GM19025 (cell line): Measurements from ENCODE around the gene TM4SF20.

Experiments used
- ATAC-seq: cut with Tn5 transposase; IDR thresholded peaks from one replicate; pipeline ENCODE4 v1.9.1; 2021; ENCODE audit warnings: mild to moderate bottlenecking, low read depth, moderate library complexity; ENCODE audit not compliant: unreplicated experiment

TM4SF20 gene, protein sequence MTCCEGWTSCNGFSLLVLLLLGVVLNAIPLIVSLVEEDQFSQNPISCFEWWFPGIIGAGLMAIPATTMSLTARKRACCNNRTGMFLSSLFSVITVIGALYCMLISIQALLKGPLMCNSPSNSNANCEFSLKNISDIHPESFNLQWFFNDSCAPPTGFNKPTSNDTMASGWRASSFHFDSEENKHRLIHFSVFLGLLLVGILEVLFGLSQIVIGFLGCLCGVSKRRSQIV

DNA sequence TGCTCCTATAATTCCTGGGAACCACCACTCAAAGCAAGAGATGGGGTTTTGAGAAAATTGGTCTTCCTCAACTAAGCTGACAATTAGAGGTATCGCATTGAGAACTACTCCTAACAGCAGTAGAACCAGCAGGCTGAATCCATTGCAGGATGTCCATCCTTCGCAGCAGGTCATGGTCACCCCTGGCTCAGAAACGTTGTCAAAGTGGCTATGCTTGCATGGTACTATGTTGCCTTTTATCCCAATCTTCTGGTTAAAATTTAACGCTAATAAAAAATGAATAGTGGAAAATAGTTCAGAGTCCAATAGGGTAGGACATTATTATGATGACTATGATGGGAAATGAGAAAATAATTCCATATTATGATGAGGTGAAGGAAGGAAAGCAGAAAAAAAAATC is at the start of gene TM4SF20:
TM4SF20 (minus strand) TSS at position 212 of the 400 bp plus-strand sequence; CDS start at position 174, 38 bp downstream.
- no peak for ATAC-seq

DNA sequence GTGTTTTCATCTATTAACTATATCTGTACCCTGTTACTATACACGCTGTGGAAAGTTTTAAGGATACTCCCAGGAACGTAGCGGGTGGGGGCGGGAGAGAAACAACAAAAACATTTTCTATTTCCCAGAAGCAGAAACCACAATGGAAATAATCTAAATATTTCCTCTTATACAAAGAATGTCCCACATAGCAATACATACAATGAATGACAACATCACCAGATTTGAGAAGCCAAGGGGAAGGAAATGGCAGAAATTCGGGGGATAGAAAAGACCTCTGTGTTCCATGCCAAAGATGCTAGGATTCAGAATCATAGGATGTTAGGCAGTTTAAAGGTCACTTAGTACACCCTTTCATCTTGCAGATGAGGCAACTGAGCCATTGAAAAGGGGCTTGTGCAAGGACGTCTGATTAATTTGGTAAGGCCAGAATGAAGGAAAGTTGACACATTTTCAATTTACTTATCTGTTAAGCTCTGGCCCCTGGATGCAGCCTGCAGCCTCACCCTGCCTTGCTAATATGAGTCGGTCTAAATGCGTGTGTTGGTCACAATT is 49.7 kb upstream of the TM4SF20 start:
- ATAC-seq = no peak

DNA sequence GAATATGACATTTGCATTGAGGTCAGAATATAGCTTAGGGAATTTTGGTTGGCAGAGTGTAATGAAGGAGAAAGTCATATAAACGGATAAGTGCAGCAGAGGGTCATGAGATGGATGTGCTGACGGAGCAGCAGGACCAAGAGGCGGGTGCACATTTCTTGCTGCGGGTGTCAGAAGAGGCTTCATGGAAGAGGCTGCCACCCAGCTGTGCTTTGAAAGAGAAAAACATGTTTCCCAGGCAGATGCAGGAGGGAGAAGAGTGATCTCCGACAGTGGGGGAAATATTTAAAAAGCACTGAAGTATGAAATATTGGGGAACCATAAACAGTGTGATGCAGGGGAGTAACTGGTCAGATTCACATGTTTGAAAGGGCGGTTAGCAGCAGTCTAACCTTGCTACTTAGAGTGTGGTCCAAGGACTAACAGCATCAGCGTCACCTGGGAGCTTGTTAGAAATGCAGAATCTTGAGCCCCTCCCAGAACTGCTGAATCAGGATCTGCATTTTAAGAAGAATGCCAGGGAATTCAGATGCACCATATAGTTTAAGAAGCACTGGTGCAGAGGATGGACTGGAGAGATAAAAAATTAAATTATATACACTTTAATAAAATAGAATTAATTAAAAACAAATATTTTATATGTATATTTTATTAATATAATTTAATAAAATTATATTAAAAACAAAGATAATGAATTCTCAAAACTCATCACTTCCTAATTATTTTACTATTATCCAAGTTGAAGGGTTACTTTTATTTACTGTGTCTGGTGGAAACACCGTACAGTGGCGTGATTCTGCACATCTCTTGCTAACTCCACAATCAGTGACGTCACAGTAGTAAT is 44.8 kb upstream of the TM4SF20 start:
- ATAC-seq = no peak

DNA sequence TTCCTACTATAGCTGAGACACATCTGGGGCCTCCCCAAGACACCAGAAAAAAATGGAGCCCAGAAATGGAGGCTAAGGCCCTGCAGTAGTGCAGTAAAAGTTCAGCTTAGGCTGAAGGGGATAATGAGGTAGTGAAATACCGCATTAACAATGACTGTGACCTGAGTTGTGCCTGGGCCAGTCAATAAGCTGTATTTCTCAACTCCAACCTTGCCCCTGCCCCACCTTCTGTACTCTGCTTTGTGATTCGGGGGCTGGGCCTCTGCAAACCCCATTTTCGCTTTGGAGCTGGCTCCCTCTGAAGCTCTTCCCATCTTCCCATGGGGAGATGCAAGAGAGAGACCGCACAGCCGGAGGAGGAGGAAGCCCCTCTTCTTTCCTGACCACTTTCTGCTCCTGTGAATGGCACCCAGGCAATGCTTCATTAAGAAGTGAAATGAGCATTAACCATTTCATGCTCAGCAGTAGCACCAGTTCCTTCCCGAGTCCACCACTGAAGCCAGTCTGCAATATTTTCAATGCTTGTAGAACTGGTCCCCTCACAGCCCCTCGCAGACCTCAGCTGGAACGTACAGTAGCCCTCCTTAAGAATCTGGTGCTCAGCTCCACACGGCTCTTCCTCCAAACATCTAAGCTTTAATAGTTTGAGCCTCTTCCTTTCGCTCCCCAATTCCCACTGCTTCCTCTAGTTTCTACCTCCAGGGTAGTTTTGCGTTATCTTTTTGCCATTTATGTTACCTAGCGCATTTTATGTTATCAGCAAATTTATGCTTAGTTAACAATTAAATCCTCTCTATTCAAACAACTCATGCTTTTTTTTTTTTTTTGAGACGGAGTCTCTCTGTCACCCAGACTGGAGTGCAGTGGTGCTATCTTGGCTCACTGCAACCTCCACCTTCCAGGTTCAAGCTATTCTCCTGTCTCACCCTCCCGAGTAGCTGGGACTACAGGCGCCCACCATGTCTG is 41.3 kb upstream of the TM4SF20 start:
- no peak for ATAC-seq

DNA sequence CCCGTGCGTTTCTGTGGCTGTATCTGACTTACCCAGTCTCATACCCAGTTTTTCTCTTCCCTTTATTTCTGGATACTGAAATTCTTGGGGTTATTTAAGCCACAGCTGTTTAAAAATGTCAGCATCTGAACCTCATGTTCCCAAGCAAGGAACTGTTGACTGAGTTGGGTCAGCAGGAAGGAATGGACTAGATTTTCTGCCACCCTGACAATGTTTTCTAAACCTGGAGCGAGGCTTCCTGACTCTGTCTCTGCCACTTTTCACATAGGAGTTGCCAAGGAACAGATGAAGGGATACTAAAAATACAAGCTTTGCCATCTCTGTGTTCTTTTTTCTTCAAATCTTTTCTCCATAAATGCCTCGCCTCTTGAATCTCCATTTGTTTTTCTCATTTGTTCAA is 37.6 kb upstream of the TM4SF20 start:
- ATAC-seq = no peak

DNA sequence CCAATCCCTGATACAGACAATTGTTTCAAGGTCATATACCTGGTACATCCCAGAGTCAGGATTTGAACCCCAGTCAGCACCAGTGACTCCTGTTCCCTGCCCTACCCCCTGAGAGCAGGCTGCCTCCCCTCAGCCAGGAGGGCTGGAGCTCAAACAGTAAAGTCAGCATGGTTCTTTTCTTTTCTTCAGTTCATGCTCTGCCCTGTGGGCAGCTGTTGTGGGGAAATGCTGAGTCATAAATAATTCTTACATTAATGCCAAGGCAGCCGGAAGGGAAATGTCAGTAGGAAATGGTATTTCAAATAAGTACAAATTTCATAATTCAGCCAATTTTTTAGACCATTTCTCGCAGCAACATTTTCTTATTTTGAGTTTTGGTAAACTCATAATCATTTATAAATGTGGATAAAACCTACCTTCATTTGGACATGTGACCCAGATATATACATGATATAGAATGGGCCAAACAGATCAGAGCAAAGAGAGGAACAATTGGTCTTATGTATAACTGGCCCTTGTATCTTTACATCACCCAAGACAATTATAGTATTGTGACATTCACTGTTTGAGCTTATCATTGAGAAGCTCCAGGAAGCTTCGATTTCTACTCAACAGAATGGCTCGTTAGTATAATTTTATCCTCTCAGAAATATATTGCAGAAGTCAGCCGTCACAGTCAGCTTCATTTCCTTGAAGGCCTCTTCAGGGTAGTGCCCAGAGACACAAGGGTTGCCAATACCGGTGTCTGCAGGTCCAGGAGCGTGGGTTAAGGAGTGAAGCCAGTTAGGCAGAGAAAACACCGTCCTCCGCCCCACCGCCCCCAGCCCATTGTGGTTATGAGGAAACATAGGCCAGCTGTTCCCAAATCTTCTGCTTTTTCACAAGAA is 36.7 kb upstream of the TM4SF20 start:
- ATAC-seq = peak; percentile 23

DNA sequence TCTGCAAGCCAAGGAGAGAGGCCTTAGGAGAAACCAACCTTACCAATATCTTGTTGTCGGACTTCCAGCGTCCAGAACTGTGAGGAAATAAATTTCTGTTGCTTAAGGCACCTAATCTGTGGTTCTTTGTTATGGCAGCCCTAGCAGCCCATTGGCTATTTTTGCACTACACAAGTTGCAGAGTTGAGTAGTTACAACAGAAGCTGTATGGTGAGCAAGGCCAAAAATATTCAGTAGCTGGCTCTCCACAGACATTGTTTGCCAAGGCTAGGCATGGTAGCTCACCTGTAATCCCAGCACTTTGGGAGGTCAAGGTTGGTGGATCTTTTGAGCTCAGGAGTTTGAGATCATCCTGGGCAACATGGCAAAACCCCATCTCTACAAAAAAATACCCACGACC is 35.7 kb upstream of the TM4SF20 start:
- ATAC-seq = no peak

DNA sequence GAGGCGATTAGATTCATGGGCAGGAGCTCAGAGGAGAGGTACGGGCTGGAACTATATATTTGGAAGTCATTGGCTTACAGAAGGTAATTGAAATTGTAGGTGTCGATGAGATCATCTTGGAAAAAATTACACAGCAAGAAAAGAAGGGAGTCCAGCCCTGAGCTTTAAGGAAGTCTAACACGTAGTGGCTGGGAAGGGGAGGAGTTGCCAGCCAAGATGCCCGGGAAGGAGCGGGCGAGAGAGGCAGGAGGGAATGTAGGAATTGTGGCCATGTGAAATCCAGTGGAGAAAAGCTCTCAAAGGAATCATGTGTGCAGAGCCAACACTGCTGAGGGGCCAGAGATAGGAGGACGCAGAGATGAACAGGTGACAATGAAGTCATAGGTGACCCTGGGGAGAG is 34.3 kb upstream of the TM4SF20 start:
- ATAC-seq = no peak

DNA sequence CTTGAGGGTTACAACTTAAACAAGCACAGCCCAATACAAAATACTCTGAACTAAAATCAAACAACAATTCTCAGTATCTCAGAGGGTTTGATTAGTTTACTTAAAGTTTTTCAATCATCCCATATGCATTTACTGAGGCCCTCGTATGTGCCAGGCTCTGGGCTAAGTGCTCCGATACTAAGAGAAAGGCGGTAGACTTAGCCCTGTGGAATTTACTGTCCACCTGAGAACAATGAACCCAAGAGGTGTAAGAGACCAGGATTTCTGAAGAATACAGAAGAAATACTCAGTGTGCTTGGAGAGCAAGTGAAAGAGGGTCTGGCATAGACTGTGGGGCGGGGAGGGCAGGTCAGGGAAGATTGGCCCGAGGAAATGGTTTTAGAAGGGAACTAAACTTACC is 33.8 kb upstream of the TM4SF20 start:
- no peak for ATAC-seq

DNA sequence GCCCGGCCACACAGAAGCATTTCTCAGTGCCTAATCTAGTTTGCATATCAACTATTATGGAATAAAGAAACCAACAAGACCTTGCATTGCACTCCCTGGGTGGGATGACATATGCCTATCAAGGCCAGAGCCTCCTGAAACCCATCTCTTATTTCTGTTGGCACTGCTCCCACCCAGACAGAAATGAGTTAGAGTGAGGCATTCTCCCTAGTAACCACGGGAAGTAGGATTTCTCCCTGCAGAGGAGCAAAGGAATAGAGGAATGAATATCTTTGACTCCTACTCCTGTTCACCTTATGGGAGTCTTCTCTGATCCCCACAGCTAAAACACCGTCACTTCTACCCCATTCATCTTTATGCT is 32.9 kb upstream of the TM4SF20 start:
- ATAC-seq = no peak

DNA sequence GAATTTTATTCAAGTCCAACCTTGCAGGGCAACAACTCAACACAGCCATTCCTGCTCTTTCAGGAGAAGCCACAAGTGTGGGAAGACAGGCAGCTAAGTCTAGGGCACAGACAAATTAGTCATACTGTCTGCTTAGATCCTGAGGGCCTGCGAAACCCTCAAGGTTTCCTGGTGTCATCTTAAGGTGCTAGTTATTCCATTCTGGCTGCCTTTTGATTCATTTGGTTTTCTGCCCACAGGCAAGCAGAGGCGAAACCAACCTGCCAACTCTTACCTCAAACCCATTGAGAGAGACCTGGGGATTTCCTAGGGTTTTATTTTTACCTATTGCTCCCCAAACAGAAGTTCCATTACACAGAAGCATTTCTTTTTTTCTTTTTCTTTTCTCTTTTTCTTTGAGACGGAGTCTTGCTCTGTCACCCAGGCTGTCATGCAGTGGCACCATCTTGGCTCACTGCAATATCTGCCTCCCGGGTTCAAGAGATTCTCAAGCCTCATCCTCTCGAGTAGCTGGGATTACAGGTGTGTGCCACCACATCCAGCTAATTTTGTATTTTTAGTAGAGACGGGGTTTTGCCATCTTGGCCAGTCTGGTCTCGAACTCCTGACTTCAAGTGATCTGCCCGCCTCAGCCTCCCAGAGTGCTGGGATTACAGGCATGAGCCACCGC is 32.3 kb upstream of the TM4SF20 start:
- peak; percentile 80 for ATAC-seq

DNA sequence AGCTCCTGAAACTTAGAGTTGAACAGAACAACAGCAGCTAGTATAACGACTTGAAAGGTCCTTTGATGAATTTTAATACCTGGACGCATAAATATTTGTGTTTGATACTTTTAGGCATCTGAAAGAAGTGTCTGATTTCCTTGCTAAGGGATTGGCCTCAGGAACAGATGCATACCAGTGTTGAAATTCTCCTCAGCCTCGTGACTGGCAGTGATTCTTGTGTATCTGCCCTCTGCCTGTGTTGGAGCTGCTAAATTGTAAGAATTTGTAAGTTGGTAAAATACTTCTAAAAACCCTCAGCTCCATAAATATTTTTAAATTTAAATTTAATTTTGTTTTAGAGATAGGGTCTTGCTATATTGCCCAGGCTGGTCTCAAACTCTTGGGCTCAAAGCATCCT is 31.1 kb upstream of the TM4SF20 start:
- ATAC-seq = no peak

DNA sequence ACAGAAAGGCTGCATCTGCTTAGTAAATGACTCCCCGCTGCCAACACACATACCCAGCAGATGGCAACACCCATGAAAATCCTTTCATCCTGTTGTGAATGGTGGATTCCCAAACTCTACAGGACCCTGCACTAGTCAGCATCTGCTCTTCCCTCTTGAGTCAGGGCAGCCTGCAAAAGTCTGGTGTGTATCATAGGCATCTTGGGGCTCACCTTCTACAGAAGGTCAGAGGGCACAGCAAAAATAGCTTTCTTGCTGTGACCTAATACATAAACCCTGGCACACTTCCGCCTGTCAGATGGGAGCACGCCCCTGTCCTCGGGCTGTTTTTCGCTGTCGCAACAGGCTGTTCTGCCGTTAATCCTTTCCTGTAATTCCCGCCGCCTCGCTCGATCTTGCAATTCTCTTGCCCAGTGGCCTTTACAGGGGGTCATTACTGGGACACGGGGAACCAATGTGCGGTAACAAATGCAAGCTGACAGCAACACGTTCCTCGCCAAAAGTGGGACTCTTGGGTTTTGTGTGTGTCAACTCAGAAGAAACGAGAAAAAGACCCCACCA is 28.6 kb upstream of the TM4SF20 start:
- no peak for ATAC-seq

DNA sequence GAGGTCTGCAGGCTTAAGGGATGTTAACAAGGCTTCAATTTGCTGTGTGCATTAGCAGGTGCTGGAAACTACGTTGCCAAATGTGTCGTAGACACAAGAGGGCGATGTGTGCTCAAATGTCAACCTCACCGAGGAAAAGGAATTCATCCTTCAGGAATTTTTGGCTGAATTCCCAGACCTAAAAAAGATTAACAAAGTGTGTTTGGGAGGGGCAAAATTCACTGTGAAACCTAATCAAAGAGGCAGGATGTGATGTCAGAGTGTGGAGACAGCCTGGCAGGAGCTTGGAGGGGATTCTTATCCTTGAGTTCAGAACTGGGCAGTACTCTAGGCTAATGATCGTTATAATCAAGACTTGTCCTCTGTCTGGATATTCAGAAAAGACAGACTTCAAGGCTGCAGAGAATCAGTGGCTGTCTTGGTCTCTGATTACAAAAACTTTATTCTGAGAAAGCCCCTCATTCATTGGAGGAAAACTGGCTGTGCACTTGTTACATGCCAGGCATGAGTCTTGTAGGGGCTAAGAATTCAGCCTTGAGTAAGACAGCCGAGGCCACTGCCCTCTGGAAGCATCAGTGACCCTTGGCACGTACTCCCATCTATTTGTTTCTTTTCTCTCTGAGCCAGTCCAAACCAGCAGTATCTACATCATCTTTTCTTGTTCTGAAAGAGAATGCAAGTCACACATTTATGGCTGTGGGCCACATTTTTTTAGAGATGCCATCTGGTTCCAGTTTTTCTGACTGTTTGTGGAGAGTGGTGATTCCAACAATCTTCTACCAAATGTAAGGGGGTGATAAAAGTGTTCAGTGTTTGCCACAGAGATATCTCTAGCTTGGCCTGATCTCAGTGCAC is 27.3 kb upstream of the TM4SF20 start:
- ATAC-seq = no peak

DNA sequence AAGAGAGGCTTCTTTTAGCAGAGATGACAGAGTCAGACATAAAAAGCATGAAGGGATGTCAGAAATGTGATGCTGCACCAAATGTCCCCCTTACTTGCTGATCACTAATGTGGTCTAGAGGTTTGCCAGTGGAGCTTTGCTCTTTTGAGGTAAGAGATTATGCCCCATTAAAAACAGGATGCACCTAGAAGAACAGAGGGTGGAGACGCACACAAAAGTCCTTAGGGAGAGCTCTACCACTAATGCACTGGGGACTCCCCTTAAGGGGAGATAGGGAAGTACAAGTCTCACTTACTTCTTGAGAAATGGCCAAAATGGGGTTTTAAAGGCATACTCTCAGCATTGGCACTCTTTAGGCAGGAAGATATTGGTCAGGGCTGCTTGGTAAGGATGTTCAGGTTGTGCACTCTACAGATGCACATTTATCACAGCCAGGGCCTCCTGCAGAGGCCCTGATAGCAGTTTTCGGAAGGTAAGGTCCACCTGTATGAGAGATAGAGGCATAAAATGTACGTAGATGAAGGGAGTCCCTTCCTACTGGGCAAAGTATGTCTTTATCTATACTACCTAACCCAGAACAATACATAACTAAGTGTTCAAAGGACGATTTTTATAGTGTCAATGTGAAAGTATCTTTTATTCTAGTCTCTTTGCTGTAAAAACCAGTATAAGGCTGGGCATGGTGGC is 25.6 kb upstream of the TM4SF20 start:
- ATAC-seq = no peak

DNA sequence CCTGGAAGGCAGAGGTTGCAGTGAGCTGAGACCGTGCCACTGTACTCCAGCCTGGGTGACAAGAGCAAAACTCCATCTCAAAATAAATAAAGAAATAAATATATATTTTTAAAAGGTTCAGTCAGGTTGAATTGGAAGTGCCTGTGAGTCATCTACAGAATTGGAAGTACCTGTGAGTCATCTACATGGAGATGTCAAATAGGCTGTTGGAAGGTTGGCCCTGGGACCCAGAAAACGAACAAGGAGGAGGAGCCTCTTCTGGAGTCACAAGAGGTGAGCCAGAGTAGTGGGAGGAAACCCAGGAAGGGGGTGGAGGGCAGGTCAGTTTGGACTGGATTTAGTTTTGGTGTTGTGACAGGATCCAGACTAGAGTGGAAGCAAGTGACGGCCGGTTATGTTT is 23.9 kb upstream of the TM4SF20 start:
- ATAC-seq = no peak

DNA sequence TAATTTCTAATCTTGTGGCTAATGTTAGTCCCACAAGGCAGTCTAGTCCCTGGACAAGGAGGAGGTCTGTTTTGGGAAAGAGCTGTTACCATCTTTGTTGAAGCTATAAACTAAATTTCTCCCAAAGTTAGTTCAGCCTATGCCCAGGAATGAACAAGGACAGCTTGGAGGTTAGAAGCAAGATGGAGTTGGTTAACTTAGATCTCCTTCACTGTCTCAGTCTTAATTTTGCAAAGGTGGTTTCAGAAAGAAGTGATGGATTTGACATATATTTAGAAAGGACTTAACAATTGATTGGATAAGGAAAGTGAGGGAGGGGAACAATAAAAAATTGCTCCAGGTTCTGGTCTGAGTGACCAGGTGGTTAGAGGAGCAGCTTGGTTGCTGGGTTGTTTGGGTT is 23.2 kb upstream of the TM4SF20 start:
- ATAC-seq = no peak
